Thoracic aorta (tissue), 2 donors: ENCODE measurements around the gene TLR3. TPM values are rescaled to one million over a fixed set of nuclear protein-coding genes. Genes with fewer than 3 reads are reported as not detected.

Experiments used
- ATAC-seq: fragments of 150-250 bp; one replicate; pipeline ENCODE4 v1.8.0; 2017; ENCODE audit warnings: low read depth; ENCODE audit not compliant: insufficient number of reproducible peaks, low FRiP score
- DNase-seq: peaks from one replicate; pipeline ENCODE4 v3.0.0-alpha.2; 2020; ENCODE audit warnings: low spot score
- H3K27ac ChIP-seq, 2 donors: fragments of 200-600 bp; sonication (generic); 1 replicate in 1 of 2; 2 replicates in 1 of 2; pipeline ENCODE4 v1.5.1; 2016; ENCODE audit warnings: mild to moderate bottlenecking in 2 of 2, moderate library complexity in 2 of 2
- H3K27me3 ChIP-seq: fragments of 200-600 bp; sonication (generic); replicated peaks from 2 replicates; pipeline ENCODE4 v1.6.0; 2016; ENCODE audit warnings: mild to moderate bottlenecking; ENCODE audit not compliant: insufficient read depth
- H3K36me3 ChIP-seq: fragments of 200-600 bp; sonication (generic); one replicate; pipeline ENCODE4 v1.5.1; 2016
- H3K4me1 ChIP-seq, 2 donors: fragments of 200-600 bp; sonication (generic); 1 replicate in 1 of 2; 2 replicates in 1 of 2; pipeline versions ENCODE4 v1.5.1 to v1.6.0; 2016; ENCODE audit warnings: low read depth in 2 of 2, mild to moderate bottlenecking in 1 of 2; ENCODE audit not compliant: control insufficient read depth in 1 of 2
- H3K4me3 ChIP-seq: fragments of 200-600 bp; sonication (generic); 2 replicates; pipeline ENCODE4 v1.5.1; 2016; ENCODE audit warnings: mild to moderate bottlenecking
- H3K9me3 ChIP-seq: fragments of 200-600 bp; sonication (generic); 2 replicates; pipeline ENCODE4 v1.5.1; 2016
- total RNA-seq, 2 donors: library from RNA; depleted of rRNA; stranded (reverse); fragments of >200 nt; gene quantifications; one replicate each; pipeline versions ENCODE4 v1.1.0 to v1.2.3, GENCODE V29; 2016
- TF ChIP-seq, protein P1 (sequence below): fragments of 200-600 bp; sonication (generic); IDR thresholded peaks from one replicate; pipeline ENCODE4 v1.5.1; 2019; ENCODE audit warnings: antibody characterized with exemption

Gene TLR3
- total RNA-seq, 2 donors from 2014 or later = 3.5 to 5.7 TPM

DNA sequence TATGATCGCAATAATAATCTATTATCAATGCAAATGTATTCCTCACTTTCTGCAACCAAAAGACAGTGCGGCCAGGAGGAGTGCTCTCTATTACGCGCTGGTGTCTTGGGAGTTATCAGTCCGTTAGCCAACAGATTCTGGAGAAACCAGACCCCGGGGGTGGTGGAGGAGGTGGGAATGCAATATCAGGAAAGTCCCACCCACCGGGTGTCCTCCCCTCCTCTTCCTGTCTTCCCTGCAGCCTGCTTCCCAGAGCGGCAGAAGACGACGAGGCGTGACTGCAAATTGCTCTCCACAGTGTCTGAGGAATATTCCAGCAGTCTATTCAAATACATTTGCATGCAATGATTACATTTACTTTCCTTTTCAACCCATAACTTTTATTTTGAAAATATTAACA, 17.9 kb upstream of the TLR3 start:
- Histone ChIP-seq H3K4me3 (no peak overlapping the region), H3K36me3 (no peaks in the 10 kb centered on the region), H3K27me3 (no peaks in the 10 kb centered on the region), H3K27ac (no peak overlapping the region), H3K9me3 (no peaks in the 10 kb centered on the region), H3K4me1 (no peaks in the 10 kb centered on the region)
- TF ChIP-seq, protein P1, sequence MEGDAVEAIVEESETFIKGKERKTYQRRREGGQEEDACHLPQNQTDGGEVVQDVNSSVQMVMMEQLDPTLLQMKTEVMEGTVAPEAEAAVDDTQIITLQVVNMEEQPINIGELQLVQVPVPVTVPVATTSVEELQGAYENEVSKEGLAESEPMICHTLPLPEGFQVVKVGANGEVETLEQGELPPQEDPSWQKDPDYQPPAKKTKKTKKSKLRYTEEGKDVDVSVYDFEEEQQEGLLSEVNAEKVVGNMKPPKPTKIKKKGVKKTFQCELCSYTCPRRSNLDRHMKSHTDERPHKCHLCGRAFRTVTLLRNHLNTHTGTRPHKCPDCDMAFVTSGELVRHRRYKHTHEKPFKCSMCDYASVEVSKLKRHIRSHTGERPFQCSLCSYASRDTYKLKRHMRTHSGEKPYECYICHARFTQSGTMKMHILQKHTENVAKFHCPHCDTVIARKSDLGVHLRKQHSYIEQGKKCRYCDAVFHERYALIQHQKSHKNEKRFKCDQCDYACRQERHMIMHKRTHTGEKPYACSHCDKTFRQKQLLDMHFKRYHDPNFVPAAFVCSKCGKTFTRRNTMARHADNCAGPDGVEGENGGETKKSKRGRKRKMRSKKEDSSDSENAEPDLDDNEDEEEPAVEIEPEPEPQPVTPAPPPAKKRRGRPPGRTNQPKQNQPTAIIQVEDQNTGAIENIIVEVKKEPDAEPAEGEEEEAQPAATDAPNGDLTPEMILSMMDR = no peak
- no peak for ATAC-seq
- no peak for DNase-seq

DNA sequence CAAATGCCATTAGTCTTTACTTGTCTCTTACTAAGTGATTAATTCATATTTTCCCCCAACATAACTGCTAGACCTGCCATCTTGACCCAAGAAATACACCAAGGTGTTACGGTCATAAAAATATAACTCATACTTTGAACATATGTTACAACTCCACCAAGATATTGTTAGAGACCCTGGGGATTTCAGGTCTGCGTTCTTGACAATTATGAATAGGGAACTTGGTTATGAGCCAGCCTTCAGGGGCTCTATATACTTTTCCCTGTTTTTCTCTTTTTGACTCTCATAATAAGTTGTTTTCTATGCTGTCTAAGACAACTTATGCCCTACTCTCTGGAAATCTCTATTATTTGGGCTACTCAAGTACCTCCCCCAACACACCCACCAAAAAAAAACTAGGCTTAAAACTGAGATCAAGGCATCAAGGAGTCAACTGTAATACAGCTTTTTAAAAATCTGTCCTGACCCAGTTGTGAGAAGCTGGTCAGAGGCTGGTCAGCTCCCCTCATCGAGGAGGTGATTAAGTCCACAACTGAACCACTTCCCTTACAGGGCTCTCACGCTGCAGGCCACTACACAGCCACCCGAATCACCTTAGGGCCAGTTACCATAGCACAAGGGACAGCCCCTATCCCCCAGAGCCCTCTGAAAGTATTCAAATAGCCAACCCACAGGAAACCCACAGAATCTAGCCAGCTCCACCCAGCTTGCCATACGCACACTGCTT, 10.5 kb upstream of the TLR3 start:
- Histone ChIP-seq H3K4me1 (no peaks in the 10 kb centered on the region), H3K9me3 (no peaks in the 10 kb centered on the region), H3K27me3 (no peaks in the 10 kb centered on the region), H3K36me3 (no peaks in the 10 kb centered on the region), H3K4me3 (no peak overlapping the region), H3K27ac (no peak overlapping the region)
- DNase-seq (no peak), ATAC-seq (no peak)
- TF ChIP-seq, protein P1 = no peak

DNA sequence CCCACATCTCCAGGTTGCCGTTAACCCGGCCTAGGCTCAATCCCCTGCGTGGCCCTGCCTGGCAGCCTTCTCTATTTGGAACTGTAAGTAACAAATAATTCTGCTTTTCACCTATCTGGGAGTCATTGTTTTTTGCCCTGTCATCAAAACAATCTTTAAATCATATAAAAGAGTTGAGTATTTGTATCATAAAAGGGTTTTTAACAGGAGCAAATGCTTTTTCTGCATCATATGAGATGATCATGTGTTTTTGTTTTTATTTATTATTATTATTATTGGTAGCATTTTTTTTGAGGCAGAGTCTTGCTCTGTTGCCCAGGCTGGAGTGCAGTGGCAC, 10.0 kb upstream of the TLR3 start:
- no peak overlapping the region for H3K27ac ChIP-seq
- ATAC-seq (no peak), DNase-seq (no peak)
- H3K4me1 ChIP-seq = no peaks in the 10 kb centered on the region
- no peaks in the 10 kb centered on the region for H3K9me3 ChIP-seq
- TF ChIP-seq, protein P1 = no peak
- no peak overlapping the region for H3K4me3 ChIP-seq
- no peaks in the 10 kb centered on the region for H3K36me3 ChIP-seq
- no peaks in the 10 kb centered on the region for H3K27me3 ChIP-seq

DNA sequence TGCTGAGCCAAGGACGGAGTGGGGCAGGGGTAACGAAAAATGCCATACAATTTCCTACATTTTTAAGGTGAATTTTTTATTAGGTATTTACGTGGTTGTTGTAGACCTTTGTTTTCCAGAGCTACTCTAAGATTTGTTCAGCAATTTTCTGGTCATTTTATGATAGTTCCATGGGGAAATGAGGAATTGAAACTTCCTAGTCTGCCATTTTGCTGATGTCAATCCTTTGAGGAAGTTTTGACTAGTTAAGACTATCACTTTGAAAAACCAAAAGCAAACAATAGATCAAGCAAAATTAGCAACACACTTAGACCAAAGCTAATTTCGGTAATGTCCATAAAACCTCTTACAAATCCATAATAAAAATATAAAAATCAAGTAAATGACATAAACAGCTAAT, 7.0 kb upstream of the TLR3 start:
- Histone ChIP-seq H3K4me3 (no peak overlapping the region), H3K9me3 (no peaks in the 10 kb centered on the region), H3K36me3 (no peaks in the 10 kb centered on the region), H3K4me1 (no peaks in the 10 kb centered on the region), H3K27ac (no peak overlapping the region), H3K27me3 (no peaks in the 10 kb centered on the region)
- DNase-seq (no peak), ATAC-seq (no peak)
- TF ChIP-seq, protein P1 = no peak

DNA sequence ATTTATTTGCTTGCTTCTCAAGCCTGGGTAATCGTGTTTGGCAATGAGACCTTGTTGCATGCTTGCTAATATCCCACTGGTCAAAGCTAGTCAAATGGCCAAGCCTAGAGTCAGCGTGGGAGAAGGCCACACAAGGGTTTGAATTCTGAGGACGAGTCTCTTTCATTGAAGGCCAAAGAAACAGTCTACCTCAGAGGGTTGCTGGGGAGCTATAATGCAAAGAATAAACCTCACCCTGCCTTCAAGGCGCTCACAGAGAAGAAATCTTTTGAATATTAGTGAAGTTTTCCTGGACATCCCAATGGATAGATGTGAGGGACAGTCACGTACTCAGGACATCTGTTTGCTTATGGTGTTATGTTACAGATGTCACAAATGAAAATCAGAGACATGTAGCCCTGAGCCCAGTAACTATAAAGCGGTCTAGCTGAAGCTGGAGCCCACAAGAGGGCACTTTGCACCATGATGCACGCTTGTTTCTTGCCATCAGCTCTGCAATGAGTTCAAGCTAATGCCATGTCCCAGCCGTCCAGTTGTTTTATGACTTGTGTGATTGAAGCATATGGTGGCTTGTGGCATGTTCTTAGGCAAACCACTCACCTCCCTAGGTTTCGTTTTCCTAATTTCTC, 1.1 kb upstream of the TLR3 start:
- Histone ChIP-seq H3K36me3 (no peaks in the 10 kb centered on the region), H3K9me3 (no peaks in the 10 kb centered on the region), H3K27ac (no peak overlapping the region), H3K4me3 (peak overlapping the region; percentile 76), H3K4me1 (peaks cover 0 to 7% of the 10 kb centered on the region in 2 donors), H3K27me3 (no peaks in the 10 kb centered on the region)
- DNase-seq (no peak), ATAC-seq (peak; percentile 86)
- TF ChIP-seq, protein P1 = peak; percentile 45
